Measurements from ENCODE around the gene RNH1.

- no peak for TF ChIP-seq CTCF (IDR thresholded peaks at IDR 0.05)
- TF ChIP-seq POLR2AphosphoS5 (IDR thresholded peaks at IDR 0.05) = no peak
- no peak for TF ChIP-seq POLR2A (IDR thresholded peaks at IDR 0.05)
Measured at GRCh38 chr11:486189-486588, 20.9 kb downstream of the RNH1 start.
